Measurements from ENCODE around the gene TP53RK. TPM values are rescaled to one million over a fixed set of nuclear protein-coding genes. Genes with fewer than 3 reads are reported as not detected.

TP53RK gene
- total RNA-seq, 1 experiment from 2014 or later, result 21.5 TPM

- Histone ChIP-seq H4K8ac (replicated peaks; ENCODE audit: insufficient read length, low read depth, low read length) (no peak overlapping the region), H3K4ac (ENCODE audit: low read depth, low read length) (no peak overlapping the region), H3K4me1 (ENCODE audit: insufficient read depth, low read length) (peaks cover 11% of the 10 kb centered on the region; the same call in 1 of the 2 replicates), H2AK5ac (ENCODE audit: insufficient read length, low read length) (no peak overlapping the region), H3K9me3 (ENCODE audit: control insufficient read depth, low read depth, low read length) (no peaks in the 10 kb centered on the region), H3K23ac (ENCODE audit: insufficient read length, low read depth, low read length) (no peak overlapping the region), H3K4me2 (ENCODE audit: insufficient read depth, insufficient read length, low read length) (no peak overlapping the region), H3K56ac (ENCODE audit: insufficient read length, low read depth, low read length) (no peak overlapping the region), H3K23me2 (ENCODE audit: insufficient read length, low read depth, low read length, poor library complexity, severe bottlenecking) (peaks cover 4% of the 10 kb centered on the region), H3K79me2 (ENCODE audit: insufficient read depth, low read length) (peaks cover 5% of the 10 kb centered on the region; the same call in 1 of the 2 replicates), H2AFZ (ENCODE audit: low read length) (no peak overlapping the region), H4K20me1 (ENCODE audit: control insufficient read depth, insufficient read depth, insufficient read length) (peaks cover 2% of the 10 kb centered on the region), H3K9ac (ENCODE audit: extremely low read depth, insufficient read length, low read length) (no peak overlapping the region), H3K14ac (ENCODE audit: insufficient read depth, low read length) (no peak overlapping the region), H3K79me1 (ENCODE audit: insufficient read depth, low read depth, low read length, poor library complexity, severe bottlenecking) (peaks cover 7% of the 10 kb centered on the region), H3K27ac (ENCODE audit: insufficient read length, low read depth, low read length) (no peak overlapping the region), H3K27me3 (ENCODE audit: insufficient read depth, low read length) (no peaks in the 10 kb centered on the region), H3K18ac (ENCODE audit: insufficient read length, low read depth, low read length) (no peak overlapping the region), H3T11ph (ENCODE audit: low read length) (no peak overlapping the region), H2BK5ac (ENCODE audit: insufficient read length, low read length) (no peak overlapping the region), H2BK20ac (ENCODE audit: low read depth, low read length, poor library complexity, severe bottlenecking) (no peak overlapping the region), H4K91ac (ENCODE audit: insufficient read length, low read depth, low read length) (no peak overlapping the region), H4K5ac (ENCODE audit: insufficient read length, low read depth, low read length) (no peak overlapping the region), H2BK15ac (ENCODE audit: low read depth, low read length) (no peak overlapping the region), H2BK120ac (ENCODE audit: low read depth, low read length, poor library complexity, severe bottlenecking) (no peak overlapping the region), H2BK12ac (ENCODE audit: insufficient read length, low read depth, low read length) (no peak overlapping the region)
- no CpG with 5 or more reads among the region's 14 CpGs for WGBS (ENCODE audit: extremely low coverage, insufficient read length, low lambda C conversion rate)
- Mint-ChIP-seq H3K9me3 (peaks cover 0 to 3% of the 10 kb centered on the region in 2 experiments; a peak in 1 of 5 replicates), H3K4me3 (no peak overlapping the region; a peak in 2 of 5 replicates), H3K27ac (no peak overlapping the region), H3K27me3 (ENCODE audit: low read depth) (no peaks in the 10 kb centered on the region), H3K36me3 (ENCODE audit: insufficient read depth in 1 of 3, low read depth in 3 of 3) (peaks cover 20 to 49% (median 44%) of the 10 kb centered on the region in 3 experiments), H3K4me1 (peaks cover 50 to 59% of the 10 kb centered on the region in 2 experiments)
- peak; percentile 75 for DNase-seq
- peak; percentile 89 for TF ChIP-seq CTCF (conservative IDR thresholded peaks at IDR 0.05)
Measured at GRCh38 chr20:46681032-46681854, 8.0 kb downstream of the TP53RK start.
